Lung (tissue), 12 donors: ENCODE measurements around the gene PRDX4. TPM values are rescaled to one million over a fixed set of nuclear protein-coding genes. Genes with fewer than 3 reads are reported as not detected.

Experiments
- ATAC-seq: fragments of 200-7000 bp; cut with Tn5 transposase; one replicate; pipeline ENCODE4 v1.9.1; 2020; ENCODE audit warnings: moderate number of reproducible peaks; ENCODE audit not compliant: insufficient read depth, low FRiP score
- DNase-seq, 3 donors: peaks; one replicate each; pipeline ENCODE4 v3.0.0-alpha.2; 2013 to 2017
- H3K27ac ChIP-seq, 2 donors: one replicate each; pipeline ENCODE4 v1.5.1; 2013; ENCODE audit warnings: mild to moderate bottlenecking in 2 of 2, moderate library complexity in 2 of 2, control low read depth in 1 of 2, inconsistent platforms in 1 of 2, low read depth in 1 of 2, low read length in 1 of 2
- H3K27me3 ChIP-seq, 3 donors: one replicate each; pipeline ENCODE4 v1.5.1; 2013; ENCODE audit warnings: low read length in 2 of 3; ENCODE audit not compliant: control insufficient read depth in 3 of 3, insufficient read depth in 3 of 3
- H3K36me3 ChIP-seq, 4 donors: one replicate each; pipeline ENCODE4 v1.5.1; 2013; ENCODE audit warnings: low read length in 4 of 4, mild to moderate bottlenecking in 1 of 4, moderate library complexity in 1 of 4; ENCODE audit not compliant: control insufficient read depth in 4 of 4, insufficient read depth in 4 of 4
- H3K4me1 ChIP-seq, 5 donors: one replicate each; pipeline ENCODE4 v1.5.1; 2013; ENCODE audit warnings: low read length in 5 of 5, mild to moderate bottlenecking in 2 of 5, moderate library complexity in 1 of 5; ENCODE audit not compliant: control insufficient read depth in 5 of 5, insufficient read depth in 5 of 5
- H3K4me3 ChIP-seq: one replicate; pipeline ENCODE4 v1.5.1; 2013; ENCODE audit warnings: mild to moderate bottlenecking, control low read depth, moderate library complexity
- H3K9ac ChIP-seq, 2 donors: one replicate each; pipeline ENCODE4 v1.5.1; 2013; ENCODE audit warnings: low read length in 2 of 2, control low read depth in 1 of 2; ENCODE audit not compliant: insufficient read depth in 1 of 2
- H3K9me3 ChIP-seq, 4 donors: one replicate each; pipeline ENCODE4 v1.5.1; 2013; ENCODE audit warnings: low read length in 3 of 4, mild to moderate bottlenecking in 1 of 4, moderate library complexity in 1 of 4; ENCODE audit not compliant: control insufficient read depth in 4 of 4, insufficient read depth in 3 of 4
- CTCF ChIP-seq: IDR thresholded peaks from 2 replicates; pipeline ENCODE4 v1.5.1; 2012; ENCODE audit warnings: mild to moderate bottlenecking; ENCODE audit errors: control extremely low read depth, extremely low read depth
- WGBS, 2 donors: extraction: QIAGEN DNeasy Blood & Tissue Kit; methylation state at CpG; one replicate each; pipeline ENCODE4 v1.1.7; 2013; 5-methylcytosine and 5-hydroxymethylcytosine counted together
- polyA plus RNA-seq, 2 donors: library from polyadenylated mRNA; stranded (reverse); fragments of 200-250 nt; gene quantifications; one replicate each; pipeline ENCODE4 v1.2.1, GENCODE V29; 2013
- total RNA-seq, 2 donors: library from RNA; depleted of rRNA in 1 of 2; stranded (reverse); fragments of >200 nt in 1 of 2; gene quantifications; one replicate each; pipeline ENCODE4 v1.2.1, GENCODE V29; 2014 to 2021
- donor health status: control.
- donor health status: control.
- donor health status: Bipolar disorder and iron deficiency.
- donor health status: healthy.
- donor health status: DM: yes; HTN: yes; CAD: no.

PRDX4 gene
- total and polyA plus RNA-seq, 4 donors, result 52.4 to 160 (median 83.2) TPM

- ATAC-seq (no peak), DNase-seq (no peak)
- peaks cover 0 to 4% (median 0%) of the 10 kb centered on the region in 5 donors for H3K4me1 ChIP-seq
- peaks cover 0 to 6% (median 0%) of the 10 kb centered on the region in 4 donors for H3K9me3 ChIP-seq
- WGBS, 2 donors, result 91 to 98% methylated on average over 10 of the region's 10 CpGs
- H3K27ac ChIP-seq, result no peak overlapping the region
- peaks cover 0 to 10% (median 6%) of the 10 kb centered on the region in 3 donors for H3K27me3 ChIP-seq
- TF ChIP-seq CTCF, result no peak
- H3K9ac ChIP-seq, result no peak overlapping the region
- no peak overlapping the region for H3K4me3 ChIP-seq
- H3K36me3 ChIP-seq, result no peaks in the 10 kb centered on the region
Observed at GRCh38 chrX:23664496-23664895, 2.8 kb upstream of the PRDX4 start.

GRCh38 chrX:23666282-23666681 lies 1.0 kb upstream of the PRDX4 start:
- Histone ChIP-seq H3K4me1 (peaks cover 0 to 7% (median 0%) of the 10 kb centered on the region in 5 donors), H3K9ac (no peak overlapping the region), H3K4me3 (no peak overlapping the region), H3K27me3 (peaks cover 0 to 14% (median 12%) of the 10 kb centered on the region in 3 donors), H3K27ac (no peak overlapping the region), H3K36me3 (no peaks in the 10 kb centered on the region), H3K9me3 (peaks cover 0 to 6% (median 0%) of the 10 kb centered on the region in 4 donors)
- TF ChIP-seq CTCF, result no peak
- ATAC-seq (no peak), DNase-seq (no peak)
- WGBS, 2 donors, result 52 to 76% methylated on average over 16 of the region's 16 CpGs

DNA sequence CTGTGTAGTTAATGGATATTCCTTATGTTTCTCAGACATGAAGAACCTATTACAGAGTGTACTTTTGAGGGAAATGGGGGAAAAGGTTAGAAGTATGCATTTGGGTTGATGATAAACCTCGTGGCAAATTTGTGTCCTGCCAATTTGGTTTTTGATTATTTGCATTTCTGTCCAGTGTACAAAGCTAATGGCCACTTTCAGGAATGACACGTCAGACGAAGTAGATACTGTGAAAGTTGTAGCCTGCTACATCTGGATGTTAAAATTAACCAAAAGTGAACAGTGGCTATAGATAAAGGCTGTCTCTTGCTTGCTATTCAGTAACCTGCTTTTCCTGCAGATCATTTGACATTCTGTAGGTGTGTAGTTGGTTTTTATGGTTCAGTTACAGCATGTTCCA lies 1.0 kb downstream of the PRDX4 start:
- H3K9ac ChIP-seq, result peak overlapping the region in 1 of 2 donors; percentile 56
- no peak overlapping the region for H3K4me3 ChIP-seq
- no peak for TF ChIP-seq CTCF
- peaks cover 0 to 6% (median 0%) of the 10 kb centered on the region in 4 donors for H3K9me3 ChIP-seq
- H3K4me1 ChIP-seq, result peaks cover 0 to 7% (median 0%) of the 10 kb centered on the region in 5 donors
- no peak overlapping the region for H3K27ac ChIP-seq
- peaks cover 0 to 18% (median 10%) of the 10 kb centered on the region in 3 donors for H3K27me3 ChIP-seq
- DNase-seq (peak in 2 of 3 donors; percentile 18 to 29), ATAC-seq (no peak)
- H3K36me3 ChIP-seq, result no peaks in the 10 kb centered on the region
- 17 to 29% methylated on average over 3 of the region's 3 CpGs for WGBS, 2 donors

DNA sequence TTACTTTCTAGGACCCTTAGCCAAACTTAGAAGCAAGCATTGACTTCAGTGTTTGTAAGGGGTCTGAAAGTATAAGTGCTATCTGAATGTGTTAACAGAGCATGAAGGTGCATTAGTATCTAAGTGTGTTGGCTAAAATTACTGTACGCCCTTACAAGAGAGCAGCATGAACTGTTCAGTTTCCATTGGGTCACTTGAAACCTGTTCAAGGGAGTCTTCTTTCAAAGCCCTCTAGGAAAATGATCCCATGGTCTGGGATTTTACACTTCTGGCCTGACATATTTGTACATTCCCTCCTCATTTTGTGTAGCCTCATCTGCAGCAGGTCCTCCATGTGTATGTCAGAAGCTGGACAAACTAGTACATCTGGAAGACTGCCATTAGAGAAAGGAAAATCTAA lies 3.2 kb downstream of the PRDX4 start:
- TF ChIP-seq CTCF, result no peak
- peaks cover 0 to 3% (median under 1%) of the 10 kb centered on the region in 4 donors for H3K36me3 ChIP-seq
- H3K9ac ChIP-seq, result no peak overlapping the region
- WGBS, 2 donors, result 88 to 100% methylated on average over 1 of the region's 1 CpG
- DNase-seq (no peak), ATAC-seq (no peak)
- peaks cover 0 to 7% (median 0%) of the 10 kb centered on the region in 5 donors for H3K4me1 ChIP-seq
- no peak overlapping the region for H3K27ac ChIP-seq
- H3K9me3 ChIP-seq, result peaks cover 0 to 6% (median 0%) of the 10 kb centered on the region in 4 donors
- no peak overlapping the region for H3K4me3 ChIP-seq
- peaks cover 0 to 23% (median 12%) of the 10 kb centered on the region in 3 donors for H3K27me3 ChIP-seq
